HCT116 (cell line): ENCODE measurements around the gene CA10. TPM values are rescaled to one million over a fixed set of nuclear protein-coding genes. Genes with fewer than 3 reads are reported as not detected.

Source experiments
- ATAC-seq: fragments of 200-7000 bp; cut with Tn5 transposase; 2 replicates; pipeline ENCODE4 v1.9.1; 2020; ENCODE audit warnings: mild to moderate bottlenecking, moderate library complexity
- BruUV-seq: library from RNA; stranded (reverse); fragments of 400-500 nt; replicated peaks from 2 replicates; lab custom pipeline; 2021; lab: Mats Ljungman, UMichigan
- CTCF ChIA-PET: fragments of 300-600 bp; sonication (Branson Sonifier 250); formaldehyde crosslinking; loops from one replicate; lab custom pipeline; 2021; ENCODE audit warnings: antibody characterized with exemption; lab: Charles Lee
- POLR2A ChIA-PET: fragments of 300-600, 350-600 bp; sonication (Branson Sonifier 250); formaldehyde crosslinking; loops from one replicate; lab custom pipeline; 2021; ENCODE audit warnings: antibody characterized with exemption; lab: Charles Lee
- RAD21 ChIA-PET, 2 experiments: fragments of 300-600 bp; sonication (Branson Sonifier 250); formaldehyde crosslinking; loops; one replicate each; lab custom pipeline; 2023; ENCODE audit warnings: low total read pairs in 2 of 2; ENCODE audit not compliant: uncharacterized antibody in 2 of 2, unreplicated experiment in 2 of 2, low non-redundant PET in 1 of 2; lab: Charles Lee
- DNase-seq: peaks from one replicate; pipeline ENCODE4 v3.0.0-alpha.2; 2010; ENCODE audit warnings: low read depth, low spot score
- H2AFZ ChIP-seq: fragments of 200-600 bp; shearing (Covaris generic), sonication (generic); 2 replicates; pipeline ENCODE4 v1.6.1; 2017; ENCODE audit warnings: low read depth, mixed run types, mixed read lengths, antibody characterized with exemption, low read length; ENCODE audit not compliant: poor library complexity, severe bottlenecking
- H3K27ac ChIP-seq: 2 replicates; pipeline ENCODE4 v1.5.1; 2012; ENCODE audit warnings: low read depth, low read length
- H3K27me3 ChIP-seq: fragments of 200-600 bp; sonication (generic); 2 replicates; pipeline ENCODE4 v1.6.1; 2016; ENCODE audit warnings: mixed run types, low read length, mixed read lengths; ENCODE audit not compliant: insufficient read depth
- H3K36me3 ChIP-seq, 2 experiments: fragments of 200-500 bp in 1 of 2; fragments of 200-600 bp in 1 of 2; sonication (Bioruptor generic) in 1 of 2; sonication (generic) in 1 of 2; 2 replicates each; pipeline versions ENCODE4 v1.5.1 to v1.6.1; 2014 to 2016; ENCODE audit warnings: low read length in 2 of 2, inconsistent platforms in 1 of 2, mixed read lengths in 1 of 2, mixed run types in 1 of 2; ENCODE audit not compliant: insufficient read depth in 2 of 2, control insufficient read depth in 1 of 2
- H3K4me1 ChIP-seq, 2 experiments: fragments of 200-600 bp in 1 of 2; sonication (generic) in 1 of 2; 2 replicates each; pipeline versions ENCODE4 v1.5.1 to v1.6.1; 2012 to 2017; ENCODE audit warnings: low read length in 2 of 2, inconsistent platforms in 1 of 2, mild to moderate bottlenecking in 1 of 2, mixed read lengths in 1 of 2, mixed run types in 1 of 2, moderate library complexity in 1 of 2; ENCODE audit not compliant: insufficient read depth in 2 of 2, control insufficient read depth in 1 of 2
- H3K4me2 ChIP-seq: fragments of 200-600 bp; sonication (generic); 2 replicates; pipeline ENCODE4 v1.6.1; 2017; ENCODE audit warnings: mixed run types, low read length, mixed read lengths
- H3K4me3 ChIP-seq, 2 experiments: fragments of 200-600 bp in 1 of 2; sonication (generic) in 1 of 2; replicated peaks in 1 of 2; 2 replicates each; pipeline ENCODE4 v1.5.1; 2011 to 2016; ENCODE audit warnings: low read length in 2 of 2, control low read depth in 1 of 2, low read depth in 1 of 2, mild to moderate bottlenecking in 1 of 2, mixed read lengths in 1 of 2, mixed run types in 1 of 2
- H3K79me2 ChIP-seq: fragments of 200-600 bp; sonication (generic); 2 replicates; pipeline ENCODE4 v1.6.1; 2017; ENCODE audit warnings: mild to moderate bottlenecking, mixed run types, low read length, moderate library complexity, mixed read lengths; ENCODE audit not compliant: insufficient read depth
- H3K9ac ChIP-seq: fragments of 200-600 bp; sonication (generic); 2 replicates; pipeline ENCODE4 v1.6.1; 2016; ENCODE audit warnings: low read length, mixed read lengths
- H3K9me2 ChIP-seq: fragments of 200-600 bp; sonication (generic), shearing (Covaris generic); 2 replicates; pipeline ENCODE4 v1.6.1; 2017; ENCODE audit warnings: mixed run types, mild to moderate bottlenecking, moderate library complexity; ENCODE audit not compliant: insufficient read depth
- H3K9me3 ChIP-seq, 2 experiments: fragments of 200-500 bp in 1 of 2; fragments of 200-600 bp in 1 of 2; sonication (Bioruptor generic) in 1 of 2; sonication (generic) in 1 of 2; 2 replicates each; pipeline ENCODE4 v1.6.1; 2014 to 2017; ENCODE audit warnings: low read length in 2 of 2, mixed read lengths in 2 of 2, inconsistent platforms in 1 of 2, low read depth in 1 of 2, mild to moderate bottlenecking in 1 of 2, mixed run types in 1 of 2, moderate library complexity in 1 of 2; ENCODE audit not compliant: control insufficient read depth in 1 of 2, insufficient read depth in 1 of 2
- H4K20me1 ChIP-seq: fragments of 200-600 bp; sonication (generic), shearing (Covaris generic); 2 replicates; pipeline ENCODE4 v1.6.1; 2017; ENCODE audit warnings: mixed run types, mild to moderate bottlenecking, moderate library complexity; ENCODE audit not compliant: insufficient read depth
- EZH2 ChIP-seq: fragments of 200-600 bp; sonication (generic); IDR thresholded peaks from 2 replicates; pipeline ENCODE4 v1.6.1; 2017; ENCODE audit warnings: antibody characterized with exemption, mixed run types
- EZH2phosphoT487 ChIP-seq: fragments of 200-600 bp; IDR thresholded peaks from 2 replicates; pipeline ENCODE4 v1.6.1; 2018; ENCODE audit warnings: antibody characterized with exemption, borderline replicate concordance
- FOSL1 ChIP-seq: IDR thresholded peaks from 2 replicates; pipeline ENCODE4 v1.6.1; 2012; ENCODE audit warnings: low read depth
- JUND ChIP-seq: IDR thresholded peaks from 2 replicates; pipeline ENCODE4 v1.6.1; 2012
- POLR2A ChIP-seq: IDR thresholded peaks from 2 replicates; pipeline ENCODE4 v1.7.0; 2011; ENCODE audit warnings: borderline replicate concordance; ENCODE audit not compliant: insufficient read depth, insufficient read length; ENCODE audit errors: extremely low read depth
- RAD21 ChIP-seq: IDR thresholded peaks from 2 replicates; pipeline ENCODE4 v1.6.1; 2012; ENCODE audit warnings: low read depth, mild to moderate bottlenecking
- REST ChIP-seq: IDR thresholded peaks from 2 replicates; pipeline ENCODE4 v1.6.1; 2012; ENCODE audit warnings: low read depth
- SP1 ChIP-seq: IDR thresholded peaks from 2 replicates; pipeline ENCODE4 v1.6.1; 2012; ENCODE audit warnings: low read depth
- SRF ChIP-seq: IDR thresholded peaks from 2 replicates; pipeline ENCODE4 v1.6.1; 2012; ENCODE audit warnings: low read depth
- YY1 ChIP-seq: IDR thresholded peaks from 2 replicates; pipeline ENCODE4 v1.6.1; 2011; ENCODE audit warnings: low read length, low read depth, moderate library complexity, mild to moderate bottlenecking; ENCODE audit not compliant: insufficient replicate concordance; ENCODE audit errors: extremely low read depth
- ZBTB33 ChIP-seq: IDR thresholded peaks from 2 replicates; pipeline ENCODE4 v1.6.1; 2011; ENCODE audit warnings: mild to moderate bottlenecking, low read length, moderate library complexity; ENCODE audit not compliant: insufficient replicate concordance; ENCODE audit errors: extremely low read depth
- intact Hi-C: fragments of 100-400 bp; cut with micrococcal nuclease; formaldehyde crosslinking; loops from 2 replicates; pipeline ENCODE4 v1.10.0; 2022
- total RNA-seq: library from RNA; stranded (reverse); gene quantifications from one replicate; pipeline ENCODE4 v1.2.1, GENCODE V29; 2021; ENCODE audit not compliant: unreplicated experiment
- TF ChIP-seq, protein P1 (sequence below), 3 experiments: fragments of 200-600 bp in 1 of 3; sonication (generic) in 1 of 3; IDR thresholded peaks in 2 of 3; conservative IDR thresholded peaks in 1 of 3; 2 replicates each; pipeline ENCODE4 v1.5.1; 2012 to 2017; ENCODE audit warnings: low read depth in 2 of 3, low read length in 2 of 3, antibody characterized with exemption in 1 of 3, borderline replicate concordance in 1 of 3, control low read depth in 1 of 3, mild to moderate bottlenecking in 1 of 3, mixed read lengths in 1 of 3, mixed run types in 1 of 3, moderate library complexity in 1 of 3; ENCODE audit not compliant: insufficient read depth in 1 of 3

CA10 gene
- total RNA-seq, 1 experiment from 2014 or later = not detected

- H3K4me2 ChIP-seq = no peak overlapping the region
- H3K79me2 ChIP-seq = no peaks in the 10 kb centered on the region
- H3K9me2 ChIP-seq = no peaks in the 10 kb centered on the region
- no peaks in the 10 kb centered on the region for H3K36me3 ChIP-seq
- CTCF ChIA-PET = no interaction called here
- no peak for TF ChIP-seq YY1
- TF ChIP-seq JUND = no peak
- no peak for TF ChIP-seq FOSL1
- no peak for TF ChIP-seq RAD21
- TF ChIP-seq, all 23 proteins: peak for 0
- DNase-seq (no peak), ATAC-seq (no peak)
- H3K9me3 ChIP-seq = no peaks in the 10 kb centered on the region
- H3K4me3 ChIP-seq = no peak overlapping the region
- ChIA-PET RAD21 (no interaction called here), POLR2A (no interaction called here)
- intact Hi-C loops = no loop called here
- H2AFZ ChIP-seq = no peak overlapping the region
- H3K9ac ChIP-seq = no peak overlapping the region
- peaks cover 5% of the 10 kb centered on the region; the same call in 1 of the 2 replicates for H3K27me3 ChIP-seq
- no TSS peak for BruUV-seq
- H4K20me1 ChIP-seq = no peaks in the 10 kb centered on the region
- H3K4me1 ChIP-seq = no peaks in the 10 kb centered on the region
- no peak overlapping the region for H3K27ac ChIP-seq
These were observed 344.7 kb downstream of the CA10 start for GRCh38 chr17:51813784-51814174.

- H3K27me3 ChIP-seq = no peaks in the 10 kb centered on the region; the same call in 1 of the 2 replicates
- no peaks in the 10 kb centered on the region for H4K20me1 ChIP-seq
- no TSS peak for BruUV-seq
- ChIA-PET POLR2A (no interaction called here), RAD21 (no interaction called here), CTCF (no interaction called here)
- H3K9me3 ChIP-seq = no peaks in the 10 kb centered on the region
- ATAC-seq (no peak), DNase-seq (no peak)
- H3K79me2 ChIP-seq = no peaks in the 10 kb centered on the region
- H2AFZ ChIP-seq = no peak overlapping the region
- no peaks in the 10 kb centered on the region for H3K9me2 ChIP-seq
- no peaks in the 10 kb centered on the region for H3K4me1 ChIP-seq
- intact Hi-C loops = no loop called here
- no peak overlapping the region for H3K4me2 ChIP-seq
- no peak overlapping the region for H3K9ac ChIP-seq
- no peak overlapping the region for H3K27ac ChIP-seq
- H3K4me3 ChIP-seq = no peak overlapping the region
- H3K36me3 ChIP-seq = no peaks in the 10 kb centered on the region
- TF ChIP-seq SRF (no peak), EZH2 (no peak), POLR2A (no peak), RAD21 (no peak), REST (no peak), FOSL1 (no peak), ZBTB33 (no peak), EZH2phosphoT487 (no peak), SP1 (no peak)
- TF ChIP-seq, protein P1, sequence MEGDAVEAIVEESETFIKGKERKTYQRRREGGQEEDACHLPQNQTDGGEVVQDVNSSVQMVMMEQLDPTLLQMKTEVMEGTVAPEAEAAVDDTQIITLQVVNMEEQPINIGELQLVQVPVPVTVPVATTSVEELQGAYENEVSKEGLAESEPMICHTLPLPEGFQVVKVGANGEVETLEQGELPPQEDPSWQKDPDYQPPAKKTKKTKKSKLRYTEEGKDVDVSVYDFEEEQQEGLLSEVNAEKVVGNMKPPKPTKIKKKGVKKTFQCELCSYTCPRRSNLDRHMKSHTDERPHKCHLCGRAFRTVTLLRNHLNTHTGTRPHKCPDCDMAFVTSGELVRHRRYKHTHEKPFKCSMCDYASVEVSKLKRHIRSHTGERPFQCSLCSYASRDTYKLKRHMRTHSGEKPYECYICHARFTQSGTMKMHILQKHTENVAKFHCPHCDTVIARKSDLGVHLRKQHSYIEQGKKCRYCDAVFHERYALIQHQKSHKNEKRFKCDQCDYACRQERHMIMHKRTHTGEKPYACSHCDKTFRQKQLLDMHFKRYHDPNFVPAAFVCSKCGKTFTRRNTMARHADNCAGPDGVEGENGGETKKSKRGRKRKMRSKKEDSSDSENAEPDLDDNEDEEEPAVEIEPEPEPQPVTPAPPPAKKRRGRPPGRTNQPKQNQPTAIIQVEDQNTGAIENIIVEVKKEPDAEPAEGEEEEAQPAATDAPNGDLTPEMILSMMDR (IDR thresholded peaks at IDR 0.05 in 2 of 3, conservative IDR thresholded peaks at IDR 0.05 in 1 of 3; ENCODE audit: borderline replicate concordance in 1 of 3, insufficient read depth in 1 of 3, low read depth in 2 of 3, low read length in 2 of 3) = no peak
These were observed 345.3 kb downstream of the CA10 start for GRCh38 chr17:51813140-51813783.
